Choroid plexus epithelial cell (primary cell): ENCODE measurements around the gene TTYH2.

ENCODE experiments used
- DNase-seq: peaks from one replicate; pipeline ENCODE4 v3.0.0-alpha.2; 2010; ENCODE audit warnings: low read depth
- H3K4me3 ChIP-seq: 2 replicates; pipeline ENCODE4 v1.5.1; 2011; ENCODE audit warnings: low read depth, mild to moderate bottlenecking, control low read depth, low read length, moderate library complexity
- TF ChIP-seq, protein P1 (sequence below): conservative IDR thresholded peaks from 2 replicates; pipeline ENCODE4 v1.5.1; 2011; ENCODE audit warnings: low read depth, mild to moderate bottlenecking, control low read depth, inconsistent platforms, low read length, moderate library complexity

Gene TTYH2

DNA sequence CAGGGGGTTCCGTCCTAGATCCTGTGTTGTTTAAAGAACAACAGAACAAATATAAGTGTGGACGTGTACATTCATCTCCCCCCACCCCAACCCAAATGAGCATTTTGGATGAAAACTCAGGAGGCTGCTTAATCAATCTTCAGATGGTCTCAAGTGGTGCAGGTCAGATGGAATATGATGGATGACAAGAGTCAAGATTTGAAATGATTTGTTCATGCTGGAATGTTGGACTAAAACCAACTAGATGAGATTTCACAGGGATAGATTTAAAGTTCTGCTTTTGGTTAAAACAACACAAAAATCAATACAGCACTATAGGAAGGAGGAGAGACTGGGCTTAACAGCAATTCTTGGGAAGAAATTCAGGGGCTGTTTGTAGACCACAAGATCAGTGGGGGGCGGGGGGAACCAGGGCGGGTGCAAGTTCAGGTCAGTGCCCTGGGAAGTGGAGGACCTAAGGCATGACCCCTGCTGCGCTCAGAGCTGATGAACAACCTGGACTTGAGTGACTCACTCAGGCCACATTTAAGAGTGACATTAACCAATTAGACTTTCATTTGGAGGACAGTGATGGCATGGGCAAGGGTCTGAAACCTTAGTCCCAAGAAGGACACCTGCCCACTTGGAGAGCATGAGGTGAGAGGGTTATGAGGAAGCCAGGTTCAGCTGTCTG lies 15.1 kb downstream of the TTYH2 start:
- no peak for DNase-seq

GRCh38 chr17:74230896-74231295 lies 17.5 kb downstream of the TTYH2 start:
- TF ChIP-seq, protein P1, sequence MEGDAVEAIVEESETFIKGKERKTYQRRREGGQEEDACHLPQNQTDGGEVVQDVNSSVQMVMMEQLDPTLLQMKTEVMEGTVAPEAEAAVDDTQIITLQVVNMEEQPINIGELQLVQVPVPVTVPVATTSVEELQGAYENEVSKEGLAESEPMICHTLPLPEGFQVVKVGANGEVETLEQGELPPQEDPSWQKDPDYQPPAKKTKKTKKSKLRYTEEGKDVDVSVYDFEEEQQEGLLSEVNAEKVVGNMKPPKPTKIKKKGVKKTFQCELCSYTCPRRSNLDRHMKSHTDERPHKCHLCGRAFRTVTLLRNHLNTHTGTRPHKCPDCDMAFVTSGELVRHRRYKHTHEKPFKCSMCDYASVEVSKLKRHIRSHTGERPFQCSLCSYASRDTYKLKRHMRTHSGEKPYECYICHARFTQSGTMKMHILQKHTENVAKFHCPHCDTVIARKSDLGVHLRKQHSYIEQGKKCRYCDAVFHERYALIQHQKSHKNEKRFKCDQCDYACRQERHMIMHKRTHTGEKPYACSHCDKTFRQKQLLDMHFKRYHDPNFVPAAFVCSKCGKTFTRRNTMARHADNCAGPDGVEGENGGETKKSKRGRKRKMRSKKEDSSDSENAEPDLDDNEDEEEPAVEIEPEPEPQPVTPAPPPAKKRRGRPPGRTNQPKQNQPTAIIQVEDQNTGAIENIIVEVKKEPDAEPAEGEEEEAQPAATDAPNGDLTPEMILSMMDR: no peak

More for the DNA sequence above, 15.1 kb downstream of the TTYH2 start:
- TF ChIP-seq, protein P1: no peak
- H3K4me3 ChIP-seq: no peak overlapping the region

GRCh38 chr17:74231928-74232907 lies 18.8 kb downstream of the TTYH2 start:
- TF ChIP-seq, protein P1: no peak
- no peak for DNase-seq
- H3K4me3 ChIP-seq: no peak overlapping the region

More at GRCh38 chr17:74230896-74231295, 17.5 kb downstream of the TTYH2 start:
- no peak overlapping the region for H3K4me3 ChIP-seq
- DNase-seq: no peak

GRCh38 chr17:74233937-74234336 lies 20.6 kb downstream of the TTYH2 start:
- TF ChIP-seq, protein P1: no peak
- DNase-seq: no peak
- H3K4me3 ChIP-seq: no peak overlapping the region

GRCh38 chr17:74234486-74234885 lies 21.1 kb downstream of the TTYH2 start:
- no peak overlapping the region for H3K4me3 ChIP-seq
- TF ChIP-seq, protein P1: no peak
- no peak for DNase-seq

DNA sequence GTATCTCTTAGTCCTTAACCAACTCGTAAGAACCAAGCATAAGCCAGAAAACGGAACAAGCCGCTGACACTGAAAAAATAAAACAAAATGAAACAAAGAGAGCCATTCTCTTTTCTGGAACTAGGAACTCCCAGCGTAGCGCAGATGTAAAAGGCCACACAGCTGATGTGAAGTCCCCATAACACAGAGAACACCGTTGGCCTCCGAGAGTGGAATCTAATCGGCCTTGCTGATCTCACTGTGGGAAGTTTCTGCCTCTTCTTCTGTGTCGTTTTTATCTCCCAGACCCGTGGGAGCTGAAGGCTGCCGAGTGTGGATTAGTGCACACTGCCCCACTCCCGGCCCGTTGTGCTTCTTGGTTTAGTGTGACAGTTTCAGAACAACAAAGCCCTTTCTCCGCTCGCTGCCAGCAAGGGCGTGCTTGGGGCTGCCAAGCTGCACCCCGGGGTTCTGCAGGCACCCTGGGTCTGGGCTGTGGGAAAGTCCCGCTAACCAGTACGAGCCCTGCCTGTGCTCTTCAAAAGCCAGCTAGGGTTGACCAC lies 21.7 kb downstream of the TTYH2 start:
- H3K4me3 ChIP-seq: no peak overlapping the region
- TF ChIP-seq, protein P1: no peak
- no peak for DNase-seq
